Neuronal stem cell (in vitro differentiated cells): Measurements from ENCODE around the gene MARVELD1.

Source experiments
- DNase-seq: peaks from one replicate; pipeline ENCODE4 v3.0.0-alpha.2; 2013; ENCODE audit warnings: low spot score
- H2AFZ ChIP-seq: one replicate; pipeline ENCODE4 v1.6.1; 2013; ENCODE audit warnings: mild to moderate bottlenecking, low read length, inconsistent platforms
- H2AK5ac ChIP-seq: 2 replicates; pipeline ENCODE4 v1.6.1; 2013; ENCODE audit warnings: low read depth, mild to moderate bottlenecking, inconsistent platforms, low read length, moderate library complexity, mixed read lengths
- H2BK120ac ChIP-seq: 2 replicates; pipeline ENCODE4 v1.6.1; 2013; ENCODE audit warnings: low read depth, mild to moderate bottlenecking, inconsistent platforms, low read length, moderate library complexity, mixed read lengths
- H2BK12ac ChIP-seq: one replicate; pipeline ENCODE4 v1.6.1; 2013; ENCODE audit warnings: low read length, inconsistent platforms
- H2BK15ac ChIP-seq: 2 replicates; pipeline ENCODE4 v1.6.1; 2013; ENCODE audit warnings: mild to moderate bottlenecking, low read length, inconsistent platforms, mixed read lengths
- H2BK5ac ChIP-seq: one replicate; pipeline ENCODE4 v1.6.1; 2013; ENCODE audit warnings: inconsistent platforms, mild to moderate bottlenecking, low read length, moderate library complexity
- H3K14ac ChIP-seq: one replicate; pipeline ENCODE4 v1.6.1; 2013; ENCODE audit warnings: low read length, inconsistent platforms
- H3K18ac ChIP-seq: 2 replicates; pipeline ENCODE4 v1.6.1; 2013; ENCODE audit warnings: low read length, inconsistent platforms
- H3K23ac ChIP-seq: 2 replicates; pipeline ENCODE4 v1.6.1; 2013; ENCODE audit warnings: low read depth, mild to moderate bottlenecking, mixed read lengths, low read length, inconsistent platforms; ENCODE audit not compliant: poor library complexity
- H3K27ac ChIP-seq: replicated peaks from 3 replicates; pipeline ENCODE4 v1.5.1; 2013; ENCODE audit warnings: low read length, inconsistent platforms
- H3K27me3 ChIP-seq, 3 experiments: 2 replicates each; pipeline ENCODE4 v1.6.1; 2013; ENCODE audit warnings: low read length in 3 of 3, mild to moderate bottlenecking in 2 of 3, inconsistent platforms in 1 of 3, low read depth in 1 of 3, mixed read lengths in 1 of 3, moderate library complexity in 1 of 3; ENCODE audit not compliant: control insufficient read depth in 3 of 3, insufficient read depth in 3 of 3
- H3K36me3 ChIP-seq, 2 donors: replicated peaks in 1 of 2; 2 replicates each; pipeline ENCODE4 v1.6.1; 2013; ENCODE audit warnings: low read length in 2 of 2; ENCODE audit not compliant: control insufficient read depth in 2 of 2, insufficient read depth in 2 of 2
- H3K4ac ChIP-seq: 2 replicates; pipeline ENCODE4 v1.6.1; 2013; ENCODE audit warnings: inconsistent platforms, mild to moderate bottlenecking, low read length, moderate library complexity
- H3K4me1 ChIP-seq, 2 donors: 1 replicate in 1 of 2; 2 replicates in 1 of 2; pipeline ENCODE4 v1.6.1; 2013; ENCODE audit warnings: low read length in 2 of 2, low read depth in 1 of 2; ENCODE audit not compliant: control insufficient read depth in 2 of 2, insufficient read depth in 1 of 2
- H3K4me2 ChIP-seq: one replicate; pipeline ENCODE4 v1.6.1; 2013; ENCODE audit warnings: mild to moderate bottlenecking, low read length, inconsistent platforms; ENCODE audit not compliant: insufficient read depth, poor library complexity, severe bottlenecking
- H3K4me3 ChIP-seq, 2 donors: 2 replicates each; pipeline ENCODE4 v1.5.1; 2013; ENCODE audit warnings: low read length in 2 of 2, mild to moderate bottlenecking in 2 of 2, inconsistent platforms in 1 of 2, moderate library complexity in 1 of 2
- H3K79me1 ChIP-seq: one replicate; pipeline ENCODE4 v1.6.1; 2013; ENCODE audit warnings: low read depth, mild to moderate bottlenecking, inconsistent platforms, low read length, moderate library complexity
- H3K9ac ChIP-seq: one replicate; pipeline ENCODE4 v1.6.1; 2013; ENCODE audit warnings: mild to moderate bottlenecking, low read depth, low read length, inconsistent platforms; ENCODE audit not compliant: poor library complexity
- H3K9me3 ChIP-seq, 2 donors: replicated peaks in 1 of 2; 2 replicates each; pipeline versions ENCODE3 to v1.6.1; 2013; ENCODE audit warnings: low read length in 2 of 2, mild to moderate bottlenecking in 2 of 2, inconsistent platforms in 1 of 2, low read depth in 1 of 2, mixed read lengths in 1 of 2, moderate library complexity in 1 of 2; ENCODE audit not compliant: control insufficient read depth in 2 of 2, insufficient read depth in 1 of 2
- H4K8ac ChIP-seq: one replicate; pipeline ENCODE4 v1.6.1; 2013; ENCODE audit warnings: low read depth, mild to moderate bottlenecking, inconsistent platforms, low read length, moderate library complexity
- H4K91ac ChIP-seq: one replicate; pipeline ENCODE4 v1.6.1; 2013; ENCODE audit warnings: low read length, low read depth, mild to moderate bottlenecking, inconsistent platforms; ENCODE audit not compliant: poor library complexity
- WGBS, 2 donors: extraction: QIAGEN DNeasy Blood & Tissue Kit; methylation state at CpG; one replicate each; pipeline ENCODE4 v1.1.7; 2013; ENCODE audit warnings: missing lambda C conversion rate in 2 of 2, mixed read lengths in 1 of 2; ENCODE audit not compliant: insufficient read length in 2 of 2, insufficient replicate concordance in 1 of 2; ENCODE audit errors: extremely low coverage in 2 of 2; 5-methylcytosine and 5-hydroxymethylcytosine counted together

The MARVELD1 gene

DNA sequence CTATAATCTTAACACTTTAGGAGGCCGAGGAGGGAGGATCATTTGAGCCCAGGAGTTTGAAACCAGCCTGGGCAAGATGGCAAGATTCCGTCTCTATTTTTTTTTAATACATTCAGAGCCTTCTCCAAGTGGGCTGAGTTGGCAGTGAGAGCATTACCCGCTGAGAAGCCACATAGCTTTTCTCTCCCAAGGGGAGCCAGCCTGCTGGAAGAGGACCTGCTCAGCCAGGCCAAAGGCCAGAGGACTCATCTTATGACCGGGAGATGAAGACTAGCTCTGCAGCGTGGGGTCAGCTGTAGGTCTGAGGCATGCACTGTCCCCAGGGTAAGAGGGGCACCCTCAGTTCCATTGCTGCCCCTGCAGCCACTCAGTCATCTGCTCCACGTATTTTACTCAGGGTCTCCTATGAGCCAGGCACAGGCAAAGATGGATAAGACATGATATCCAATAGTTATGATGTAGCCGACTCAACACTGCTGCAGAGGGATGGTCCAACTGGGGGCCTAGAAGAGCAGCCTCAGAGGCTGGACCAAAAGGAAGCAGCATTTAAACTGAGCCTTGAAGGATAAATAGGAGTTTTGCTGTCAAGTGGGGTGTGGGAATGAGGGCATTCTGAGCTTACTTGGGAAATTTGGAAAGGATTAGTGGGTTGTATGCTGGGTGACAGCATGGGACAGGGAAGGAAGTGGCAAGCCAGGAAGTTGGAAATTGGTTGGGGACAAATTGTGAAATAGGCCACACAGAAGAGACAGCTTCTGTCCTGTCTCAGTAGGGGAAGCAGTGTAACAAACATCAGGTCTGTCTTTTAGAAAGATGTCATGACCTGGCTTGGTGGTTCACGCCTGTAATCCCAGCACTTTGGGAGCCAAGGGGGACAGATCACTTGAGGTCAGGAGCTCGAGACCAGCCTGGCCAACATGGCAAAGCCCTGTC is 1.6 kb upstream of the MARVELD1 start:
- peaks cover 6% of the 10 kb centered on the region for H3K79me1 ChIP-seq
- H3K4ac ChIP-seq = no peak overlapping the region
- no peak overlapping the region for H3K23ac ChIP-seq
- H4K91ac ChIP-seq = no peak overlapping the region
- peaks cover 5 to 15% of the 10 kb centered on the region in 2 donors for H3K4me1 ChIP-seq
- H2BK15ac ChIP-seq = no peak overlapping the region
- no peak overlapping the region for H2AFZ ChIP-seq
- no peak overlapping the region for H3K14ac ChIP-seq
- no peak overlapping the region for H2BK12ac ChIP-seq
- peaks cover 0 to 2% of the 10 kb centered on the region in 2 donors for H3K36me3 ChIP-seq
- peak overlapping the region; percentile 14 for H2BK5ac ChIP-seq
- H3K18ac ChIP-seq = no peak overlapping the region
- WGBS, 2 donors = no CpG with 5 or more reads among the region's 9 CpGs
- H4K8ac ChIP-seq = no peak overlapping the region
- H3K27me3 ChIP-seq = peaks cover 0 to 23% (median 2%) of the 10 kb centered on the region in 3 experiments
- no peak overlapping the region for H2AK5ac ChIP-seq
- H3K27ac ChIP-seq = no peak overlapping the region
- no peak overlapping the region for H3K4me3 ChIP-seq
- H3K9ac ChIP-seq = no peak overlapping the region
- H2BK120ac ChIP-seq = peak overlapping the region; percentile 35
- H3K4me2 ChIP-seq = no peak overlapping the region
- no peak for DNase-seq
- no peaks in the 10 kb centered on the region for H3K9me3 ChIP-seq

GRCh38 chr10:97713826-97714400 is 383 bp downstream of the MARVELD1 start:
- Histone ChIP-seq H3K4me2 (peak overlapping the region; percentile 88), H3K4ac (peak overlapping the region; percentile 45), H2BK12ac (no peak overlapping the region), H2BK120ac (no peak overlapping the region), H3K23ac (peak overlapping the region; percentile 97), H3K9me3 (no peaks in the 10 kb centered on the region), H2AK5ac (peak overlapping the region; percentile 62), H3K79me1 (peaks cover 6% of the 10 kb centered on the region), H3K4me3 (peak overlapping the region; percentile 56 to 91), H3K4me1 (peaks cover 9 to 32% of the 10 kb centered on the region in 2 donors), H3K36me3 (peaks cover 3 to 6% of the 10 kb centered on the region in 2 donors), H3K27ac (peak overlapping the region; percentile 65), H4K91ac (no peak overlapping the region), H3K9ac (peak overlapping the region; percentile 99), H3K18ac (peak overlapping the region; percentile 99), H3K27me3 (peaks cover 0 to 15% (median 2%) of the 10 kb centered on the region in 3 experiments), H2BK15ac (peak overlapping the region; percentile 60), H3K14ac (peak overlapping the region; percentile 82), H2BK5ac (peak overlapping the region; percentile 67), H4K8ac (no peak overlapping the region), H2AFZ (peak overlapping the region; percentile 94)
- WGBS, 2 donors = no CpG with 5 or more reads among the region's 69 CpGs
- peak; percentile 68 for DNase-seq

DNA sequence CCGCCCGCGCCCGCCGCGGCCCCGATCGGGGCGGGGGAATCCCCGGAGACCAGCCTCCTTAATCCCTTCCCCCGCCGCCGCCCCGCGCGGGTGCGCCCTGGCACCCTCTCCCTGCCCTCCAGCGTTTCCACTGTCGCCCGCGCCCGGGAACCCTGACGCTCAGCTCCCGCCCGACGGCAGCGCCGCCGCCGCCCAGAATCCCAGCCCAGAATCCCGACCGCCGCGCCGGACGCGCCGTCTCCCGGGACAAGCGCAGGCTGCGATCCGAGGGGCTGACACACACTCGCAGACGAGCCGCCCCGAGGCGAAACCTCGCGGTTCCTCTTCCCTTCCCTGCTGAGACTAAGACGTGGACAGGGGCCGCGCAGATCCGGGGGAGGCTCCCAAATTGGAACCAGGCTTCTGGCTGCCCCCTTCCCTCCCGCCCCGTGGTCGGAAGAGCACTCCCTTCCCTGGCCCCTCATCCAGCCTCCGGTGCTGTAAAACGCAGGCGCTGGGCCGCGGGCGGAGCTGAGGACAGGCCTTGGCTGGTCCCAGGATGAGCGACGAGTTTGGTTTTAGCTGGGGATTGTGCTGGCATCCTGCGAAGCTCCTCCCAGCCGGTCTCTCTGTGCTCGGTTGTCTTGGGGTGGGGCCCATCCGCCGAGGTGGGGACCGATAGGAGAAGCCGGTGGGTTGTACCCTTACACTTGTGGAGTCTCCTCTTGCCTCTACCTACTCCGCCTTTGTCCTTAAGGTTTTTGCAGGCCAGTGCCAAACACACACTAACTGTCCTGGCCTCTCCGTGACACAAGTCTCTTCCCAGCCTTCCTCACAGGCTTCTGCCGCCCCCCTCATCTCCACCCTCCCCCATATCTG is 1.1 kb downstream of the MARVELD1 start:
- peak overlapping the region; percentile 56 to 91 for H3K4me3 ChIP-seq
- H3K36me3 ChIP-seq = peaks cover 3 to 6% of the 10 kb centered on the region in 2 donors
- peaks cover 0 to 15% (median 2%) of the 10 kb centered on the region in 3 experiments for H3K27me3 ChIP-seq
- WGBS, 2 donors = no CpG with 5 or more reads among the region's 74 CpGs
- H3K4me1 ChIP-seq = peaks cover 9 to 34% of the 10 kb centered on the region in 2 donors
- peak overlapping the region; percentile 94 for H2AFZ ChIP-seq
- no peaks in the 10 kb centered on the region for H3K9me3 ChIP-seq
- no peak overlapping the region for H2BK120ac ChIP-seq
- H4K91ac ChIP-seq = no peak overlapping the region
- H3K79me1 ChIP-seq = peaks cover 6% of the 10 kb centered on the region
- peak overlapping the region; percentile 99 for H3K18ac ChIP-seq
- peak overlapping the region; percentile 67 for H2BK5ac ChIP-seq
- H3K4ac ChIP-seq = peak overlapping the region; percentile 45
- DNase-seq = no peak
- H3K23ac ChIP-seq = peak overlapping the region; percentile 12
- H4K8ac ChIP-seq = no peak overlapping the region
- H2AK5ac ChIP-seq = peak overlapping the region; percentile 62
- peak overlapping the region; percentile 65 for H3K27ac ChIP-seq
- H3K14ac ChIP-seq = peak overlapping the region; percentile 82
- peak overlapping the region; percentile 99 for H3K9ac ChIP-seq
- no peak overlapping the region for H2BK12ac ChIP-seq
- H3K4me2 ChIP-seq = peak overlapping the region; percentile 88
- H2BK15ac ChIP-seq = peak overlapping the region; percentile 60
